Breast epithelium (tissue), 4 donors: ENCODE measurements around the gene CARD8. TPM values are rescaled to one million over a fixed set of nuclear protein-coding genes. Genes with fewer than 3 reads are reported as not detected.
"Not testable (repeated sequence)": the region's sequence is repeated elsewhere in the genome, so short reads cannot be mapped to it uniquely, and the experiment has no call there.

ENCODE experiments used
- DNase-seq, 2 donors: peaks; one replicate each; pipeline ENCODE4 v3.0.0-alpha.2; 2019; ENCODE audit warnings: low spot score in 2 of 2
- H3K27ac ChIP-seq, 2 donors: fragments of 200-600 bp; sonication (generic) in 1 of 2; one replicate each; pipeline ENCODE4 v1.5.1; 2016 to 2019; ENCODE audit warnings: mild to moderate bottlenecking in 1 of 2
- H3K27me3 ChIP-seq, 2 donors: fragments of 200-600 bp; sonication (generic) in 1 of 2; one replicate each; pipeline versions ENCODE4 v1.5.1 to v1.6.0; 2017 to 2019; ENCODE audit warnings: control low read depth in 1 of 2, mild to moderate bottlenecking in 1 of 2
- H3K36me3 ChIP-seq: fragments of 200-600 bp; one replicate; pipeline ENCODE4 v1.5.1; 2019
- H3K4me1 ChIP-seq, 2 donors: fragments of 200-600 bp; sonication (generic); one replicate each; pipeline ENCODE4 v1.5.1; 2016 to 2019; ENCODE audit warnings: control low read depth in 1 of 2
- H3K4me3 ChIP-seq, 3 donors: fragments of 200-600 bp; sonication (generic); 1 replicate in 2 of 3; 2 replicates in 1 of 3; pipeline ENCODE4 v1.5.1; 2016 to 2019; ENCODE audit warnings: mild to moderate bottlenecking in 3 of 3, moderate library complexity in 2 of 3
- H3K9me3 ChIP-seq, 2 donors: fragments of 200-600 bp; sonication (generic) in 1 of 2; one replicate each; pipeline ENCODE4 v1.5.1; 2016 to 2019; ENCODE audit warnings: control low read depth in 1 of 2
- CTCF ChIP-seq, 3 donors: fragments of 450-650 bp; IDR thresholded peaks; one replicate each; pipeline ENCODE4 v1.5.1; 2016 to 2017; ENCODE audit warnings: antibody characterized with exemption in 3 of 3, mild to moderate bottlenecking in 3 of 3, moderate library complexity in 3 of 3
- POLR2A ChIP-seq: fragments of 450-650 bp; IDR thresholded peaks from one replicate; pipeline ENCODE4 v1.6.1; 2016; ENCODE audit warnings: antibody characterized with exemption, mild to moderate bottlenecking, moderate library complexity
- POLR2AphosphoS5 ChIP-seq, 3 donors: sonication (generic); formaldehyde crosslinking; IDR thresholded peaks; one replicate each; pipeline ENCODE4 v1.6.1; 2017; ENCODE audit warnings: antibody characterized with exemption in 3 of 3
- intact Hi-C: fragments of 100-400 bp; cut with DNase I; formaldehyde crosslinking; loops from one replicate; pipeline ENCODE4 v1.15.1; 2023; ENCODE audit warnings: low total_unique reads
- total RNA-seq, 3 donors: library from RNA; depleted of rRNA; stranded (reverse); fragments of >200 nt; gene quantifications; one replicate each; pipeline ENCODE4 v1.1.0, GENCODE V29; 2016

Gene CARD8
- total RNA-seq, 3 donors from 2014 or later = 35.0 to 39.0 (median 35.8) TPM

GRCh38 chr19:48301886-48302599 lies 46.3 kb upstream of the CARD8 start:
- intact Hi-C loops = no loop called here
- no peak for DNase-seq

GRCh38 chr19:48297975-48298374 lies 42.3 kb upstream of the CARD8 start:
- H3K27ac ChIP-seq = no peak overlapping the region
- no peak for DNase-seq
- H3K4me3 ChIP-seq = no peak overlapping the region
- no peaks in the 10 kb centered on the region for H3K4me1 ChIP-seq
- no peaks in the 10 kb centered on the region for H3K36me3 ChIP-seq
- no peaks in the 10 kb centered on the region for H3K9me3 ChIP-seq
- H3K27me3 ChIP-seq = no peaks in the 10 kb centered on the region
- intact Hi-C loops = no loop called here
- TF ChIP-seq CTCF (IDR thresholded peaks at IDR 0.05) (no peak), POLR2A (no peak), POLR2AphosphoS5 (IDR thresholded peaks at IDR 0.05) (no peak)

More at GRCh38 chr19:48301886-48302599, 46.3 kb upstream of the CARD8 start:
- Histone ChIP-seq H3K27ac (no peak overlapping the region), H3K4me3 (no peak overlapping the region), H3K36me3 (no peaks in the 10 kb centered on the region), H3K4me1 (no peaks in the 10 kb centered on the region), H3K9me3 (no peaks in the 10 kb centered on the region), H3K27me3 (no peaks in the 10 kb centered on the region)
- TF ChIP-seq CTCF (IDR thresholded peaks at IDR 0.05) (no peak), POLR2A (no peak), POLR2AphosphoS5 (IDR thresholded peaks at IDR 0.05) (no peak)

GRCh38 chr19:48296963-48297734 lies 41.4 kb upstream of the CARD8 start:
- no peak for DNase-seq
- Histone ChIP-seq H3K27ac (no peak overlapping the region), H3K4me3 (no peak overlapping the region), H3K9me3 (no peaks in the 10 kb centered on the region), H3K27me3 (no peaks in the 10 kb centered on the region), H3K36me3 (no peaks in the 10 kb centered on the region), H3K4me1 (no peaks in the 10 kb centered on the region)
- TF ChIP-seq POLR2AphosphoS5 (IDR thresholded peaks at IDR 0.05) (no peak), POLR2A (no peak)
- intact Hi-C loops = no loop called here

- Histone ChIP-seq H3K27me3 (no peaks in the 10 kb centered on the region), H3K4me3 (no peak overlapping the region), H3K27ac (no peak overlapping the region), H3K9me3 (no peaks in the 10 kb centered on the region), H3K4me1 (no peaks in the 10 kb centered on the region), H3K36me3 (no peaks in the 10 kb centered on the region)
- no peak for DNase-seq
- no peak for TF ChIP-seq POLR2AphosphoS5 (IDR thresholded peaks at IDR 0.05)
- no peak for TF ChIP-seq CTCF (IDR thresholded peaks at IDR 0.05)
- intact Hi-C loops = no loop called here
Measured at GRCh38 chr19:48295458-48295857, 39.7 kb upstream of the CARD8 start.

- DNase-seq = no peak
- Histone ChIP-seq H3K27me3 (no peaks in the 10 kb centered on the region), H3K9me3 (no peaks in the 10 kb centered on the region), H3K4me1 (no peaks in the 10 kb centered on the region), H3K4me3 (no peak overlapping the region), H3K36me3 (no peaks in the 10 kb centered on the region), H3K27ac (no peak overlapping the region)
- intact Hi-C loops = no loop called here
- TF ChIP-seq CTCF (IDR thresholded peaks at IDR 0.05) (no peak), POLR2AphosphoS5 (IDR thresholded peaks at IDR 0.05) (no peak), POLR2A (no peak)
Measured at GRCh38 chr19:48292798-48293197, 37.1 kb upstream of the CARD8 start.

- H3K27me3 ChIP-seq, H3K4me1 ChIP-seq, H3K36me3 ChIP-seq, DNase-seq, H3K27ac ChIP-seq, H3K9me3 ChIP-seq, intact Hi-C loops: not testable (repeated sequence)
- H3K4me3 ChIP-seq = peak overlapping the region in 1 of 3 donors; percentile 43
Measured at GRCh38 chr19:48291489-48291815, 35.7 kb upstream of the CARD8 start.
